OCI-LY7 (cell line): ENCODE data around the gene MAGI1. TPM values are rescaled to one million over a fixed set of nuclear protein-coding genes. Genes with fewer than 3 reads are reported as not detected.

ENCODE experiments used
- BruUV-seq: library from RNA; stranded (reverse); fragments of 400-500 nt; replicated peaks from 2 replicates; lab custom pipeline; 2021; lab: Mats Ljungman, UMichigan
- CTCF ChIA-PET: fragments of 300-600 bp; sonication (Branson Sonifier 250); formaldehyde crosslinking; loops from one replicate; lab custom pipeline; 2022; ENCODE audit warnings: antibody characterized with exemption; ENCODE audit not compliant: unreplicated experiment; lab: Charles Lee
- POLR2A ChIA-PET: fragments of 300-600 bp; sonication (Branson Sonifier 250); formaldehyde crosslinking; loops from one replicate; lab custom pipeline; 2022; ENCODE audit warnings: antibody characterized with exemption; lab: Charles Lee
- DNase-seq: peaks from one replicate; pipeline ENCODE4 v3.0.0-alpha.2; 2015; ENCODE audit warnings: low spot score
- H2AFZ ChIP-seq: fragments of 200-600 bp; sonication (generic), shearing (Covaris generic); 2 replicates; pipeline ENCODE4 v1.6.1; 2014; ENCODE audit warnings: mild to moderate bottlenecking, antibody characterized with exemption, low read length, moderate library complexity
- H3K27ac ChIP-seq: fragments of 200-600 bp; sonication (generic); 2 replicates; pipeline ENCODE4 v1.5.1; 2014; ENCODE audit warnings: mixed run types, low read depth, mild to moderate bottlenecking, moderate library complexity, low read length, inconsistent platforms; ENCODE audit not compliant: poor library complexity, severe bottlenecking
- H3K36me3 ChIP-seq: fragments of 200-600 bp; sonication (generic); 2 replicates; pipeline ENCODE4 v1.6.1; 2014; ENCODE audit warnings: mild to moderate bottlenecking, antibody characterized with exemption, low read length, moderate library complexity, mixed read lengths; ENCODE audit not compliant: insufficient read depth
- H3K4me1 ChIP-seq: fragments of 200-600 bp; sonication (generic); 2 replicates; pipeline ENCODE4 v1.5.1; 2014; ENCODE audit warnings: mild to moderate bottlenecking, low read length; ENCODE audit not compliant: insufficient read depth, poor library complexity, severe bottlenecking
- H3K4me2 ChIP-seq: fragments of 200-600 bp; sonication (generic); 2 replicates; pipeline ENCODE4 v1.6.1; 2014; ENCODE audit warnings: mild to moderate bottlenecking, low read length
- H3K4me3 ChIP-seq: fragments of 200-600 bp; sonication (generic); 2 replicates; pipeline ENCODE4 v1.5.1; 2014; ENCODE audit warnings: mild to moderate bottlenecking, low read depth, low read length; ENCODE audit not compliant: poor library complexity, severe bottlenecking
- H3K79me2 ChIP-seq: fragments of 200-600 bp; sonication (generic); 2 replicates; pipeline ENCODE4 v1.6.1; 2016; ENCODE audit warnings: low read depth, mild to moderate bottlenecking, low read length, moderate library complexity, mixed read lengths; ENCODE audit not compliant: insufficient read depth
- H3K9me2 ChIP-seq: fragments of 200-600 bp; sonication (generic); 2 replicates; pipeline ENCODE4 v1.6.1; 2016; ENCODE audit warnings: mild to moderate bottlenecking, low read length, mixed read lengths; ENCODE audit not compliant: insufficient read depth
- H3K9me3 ChIP-seq: fragments of 200-600 bp; sonication (generic); 2 replicates; pipeline ENCODE4 v1.6.1; 2014; ENCODE audit warnings: mild to moderate bottlenecking, mixed run types, low read length, mixed read lengths
- H4K20me1 ChIP-seq: fragments of 200-600 bp; sonication (generic); 2 replicates; pipeline ENCODE4 v1.6.1; 2014; ENCODE audit warnings: mild to moderate bottlenecking, antibody characterized with exemption, low read length, moderate library complexity, mixed read lengths; ENCODE audit not compliant: insufficient read depth
- CTCF ChIP-seq: fragments of 200-600 bp; sonication (generic); conservative IDR thresholded peaks from 2 replicates; pipeline ENCODE4 v1.5.1; 2014; ENCODE audit warnings: mild to moderate bottlenecking, antibody characterized with exemption, low read length, moderate library complexity, mixed read lengths
- EZH2phosphoT487 ChIP-seq: fragments of 200-600 bp; sonication (generic); IDR thresholded peaks from 2 replicates; pipeline ENCODE4 v1.6.1; 2018; ENCODE audit warnings: low read depth, borderline replicate concordance, mild to moderate bottlenecking, mixed run types, antibody characterized with exemption, low read length, moderate library complexity, mixed read lengths
- intact Hi-C: fragments of 100-400 bp; cut with micrococcal nuclease; formaldehyde crosslinking; loops from one replicate; pipeline ENCODE4 v1.10.0; 2022; ENCODE audit not compliant: unreplicated experiment
- total RNA-seq, 2 experiments: library from RNA; depleted of rRNA in 1 of 2; stranded (reverse); fragments of >200 nt in 1 of 2; shearing (Covaris generic) in 1 of 2; gene quantifications; 2 replicates each; pipeline ENCODE4 v1.2.3, GENCODE V29; 2014 to 2022

MAGI1 gene
- total RNA-seq, 2 experiments from 2014 or later: 0.63 to 2.5 TPM

- ChIA-PET POLR2A (no interaction called here), CTCF (no interaction called here)
- Histone ChIP-seq H3K27ac (no peak overlapping the region), H3K9me2 (no peaks in the 10 kb centered on the region), H2AFZ (no peak overlapping the region), H3K4me3 (no peak overlapping the region), H3K9me3 (no peaks in the 10 kb centered on the region), H4K20me1 (no peaks in the 10 kb centered on the region), H3K79me2 (no peaks in the 10 kb centered on the region), H3K4me2 (no peak overlapping the region), H3K36me3 (no peaks in the 10 kb centered on the region), H3K4me1 (no peaks in the 10 kb centered on the region)
- no peak for DNase-seq
- intact Hi-C loops: no loop called here
- no peak for TF ChIP-seq EZH2phosphoT487
- TF ChIP-seq CTCF: no peak
- BruUV-seq: no TSS peak
These were observed 372.1 kb downstream of the MAGI1 start for GRCh38 chr3:65666448-65667091.

- no peak for DNase-seq
- intact Hi-C loops: no loop called here
- H3K4me1 ChIP-seq: no peaks in the 10 kb centered on the region
- H3K36me3 ChIP-seq: no peaks in the 10 kb centered on the region
- no peak overlapping the region for H3K4me3 ChIP-seq
- no TSS peak for BruUV-seq
- H3K79me2 ChIP-seq: no peaks in the 10 kb centered on the region
- TF ChIP-seq CTCF (no peak), EZH2phosphoT487 (no peak)
- no peaks in the 10 kb centered on the region for H3K9me2 ChIP-seq
- no peaks in the 10 kb centered on the region for H3K9me3 ChIP-seq
- CTCF ChIA-PET: no interaction called here
- POLR2A ChIA-PET: no interaction called here
- H4K20me1 ChIP-seq: no peaks in the 10 kb centered on the region
- H3K27ac ChIP-seq: no peak overlapping the region
- H3K4me2 ChIP-seq: no peak overlapping the region
- H2AFZ ChIP-seq: no peak overlapping the region
These were observed 372.8 kb downstream of the MAGI1 start for GRCh38 chr3:65665915-65666314.

- H3K9me2 ChIP-seq: no peaks in the 10 kb centered on the region
- no peaks in the 10 kb centered on the region for H3K36me3 ChIP-seq
- no peak overlapping the region for H2AFZ ChIP-seq
- ChIA-PET POLR2A (no interaction called here), CTCF (no interaction called here)
- no TSS peak for BruUV-seq
- H3K4me3 ChIP-seq: no peak overlapping the region
- no peaks in the 10 kb centered on the region for H3K79me2 ChIP-seq
- DNase-seq: no peak
- intact Hi-C loops: no loop called here
- no peaks in the 10 kb centered on the region for H3K9me3 ChIP-seq
- no peak overlapping the region for H3K4me2 ChIP-seq
- H3K4me1 ChIP-seq: no peaks in the 10 kb centered on the region
- no peak overlapping the region for H3K27ac ChIP-seq
- no peaks in the 10 kb centered on the region for H4K20me1 ChIP-seq
- no peak for TF ChIP-seq EZH2phosphoT487
These were observed 373.8 kb downstream of the MAGI1 start for GRCh38 chr3:65664931-65665330.
